SK-N-SH treated with all-trans-retinoic acid at 6 μM for 48 hours (cell line): ENCODE data around the gene SMIM10L2A.

Source experiments
- RARB ChIP-seq: fragments of 250-450 bp; sonication (Bioruptor Pico); IDR thresholded peaks from 2 replicates; pipeline ENCODE4 v1.8.0; 2021; ENCODE audit warnings: mild to moderate bottlenecking, moderate library complexity
- ZFP30 ChIP-seq: fragments of 450-650 bp; formaldehyde crosslinking; IDR thresholded peaks from 2 replicates; pipeline ENCODE4 v1.5.0; 2022; ENCODE audit warnings: mild to moderate bottlenecking, moderate library complexity

DNA sequence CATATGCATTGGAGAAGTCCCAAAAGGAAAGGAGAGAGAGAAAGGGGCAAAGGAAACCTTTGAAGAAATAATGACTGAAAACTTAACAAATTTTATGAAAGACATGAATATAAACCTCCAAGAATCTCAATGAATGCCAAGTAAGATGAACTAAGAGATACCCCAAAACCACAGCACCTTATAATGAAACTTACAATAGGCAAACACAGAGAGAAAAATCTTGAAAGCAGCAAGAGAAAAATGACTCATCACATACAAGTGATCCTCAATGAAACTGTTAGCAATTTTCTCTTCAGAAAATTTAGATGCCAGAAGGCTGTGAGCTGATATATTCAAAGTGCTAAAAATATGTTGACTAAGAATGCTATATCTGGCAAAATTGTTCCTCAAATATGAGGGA, 10.1 kb downstream of the SMIM10L2A start:
- TF ChIP-seq ZFP30, result no peak
- no peak for TF ChIP-seq RARB (CRISPR knock-in tag)
